GM21515 (cell line): ENCODE measurements around the gene UTP18.
"Not testable (repeated sequence)": the region's sequence is repeated elsewhere in the genome, so short reads cannot be mapped to it uniquely, and the experiment has no call there.

Experiments
- ATAC-seq: cut with Tn5 transposase; IDR thresholded peaks from one replicate; pipeline ENCODE4 v1.9.1; 2021; ENCODE audit not compliant: unreplicated experiment

UTP18 gene

GRCh38 chr17:51260237-51261023, at the start of gene UTP18:
Gene UTP18, plus strand, starts transcription at chr17:51260546. Its CDS starts 39 bp downstream, at chr17:51260585.
- ATAC-seq: peak; percentile 70

DNA sequence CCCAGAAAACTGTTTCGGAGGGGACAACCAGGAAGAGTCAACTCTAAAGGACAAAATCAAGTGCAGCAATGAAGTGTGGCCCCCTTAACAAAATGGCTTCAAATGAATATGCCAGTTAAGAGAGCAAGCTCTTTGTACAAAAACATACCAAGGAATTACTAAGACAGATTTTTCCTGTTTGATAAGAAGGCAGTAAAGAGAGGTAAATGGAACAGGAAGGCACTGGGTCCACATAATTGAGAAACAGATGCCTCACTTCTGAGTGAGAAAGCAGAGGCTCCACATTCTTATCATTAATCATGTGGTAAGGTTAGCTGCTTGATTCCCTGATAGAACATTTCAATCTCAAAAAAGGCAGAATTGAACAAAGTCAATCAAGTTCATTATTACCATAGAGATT, 45.4 kb upstream of the UTP18 start:
- ATAC-seq: no peak

GRCh38 chr17:51217946-51218345, 42.4 kb upstream of the UTP18 start:
- no peak for ATAC-seq

DNA sequence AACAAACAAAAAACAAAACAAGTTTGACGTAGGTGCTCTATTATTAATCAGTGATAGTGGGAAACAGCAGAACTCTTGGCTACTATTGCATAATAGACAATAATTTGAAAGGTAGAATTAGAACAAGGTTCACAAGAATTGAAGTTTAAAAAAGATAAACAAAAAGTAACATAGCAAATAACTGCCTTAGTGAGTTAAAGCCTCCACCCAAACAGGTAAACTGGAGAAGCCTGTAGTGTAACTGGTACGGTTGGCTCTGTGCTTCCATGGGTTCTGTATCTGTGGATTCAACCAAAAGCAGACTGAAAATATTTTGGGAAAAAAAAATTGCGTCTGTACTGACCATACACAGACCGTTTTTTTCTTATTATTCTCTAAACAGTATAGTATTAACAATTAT, 39.0 kb upstream of the UTP18 start:
- no peak for ATAC-seq

- ATAC-seq: no peak
Measured at GRCh38 chr17:51224402-51225262, 35.7 kb upstream of the UTP18 start.

DNA sequence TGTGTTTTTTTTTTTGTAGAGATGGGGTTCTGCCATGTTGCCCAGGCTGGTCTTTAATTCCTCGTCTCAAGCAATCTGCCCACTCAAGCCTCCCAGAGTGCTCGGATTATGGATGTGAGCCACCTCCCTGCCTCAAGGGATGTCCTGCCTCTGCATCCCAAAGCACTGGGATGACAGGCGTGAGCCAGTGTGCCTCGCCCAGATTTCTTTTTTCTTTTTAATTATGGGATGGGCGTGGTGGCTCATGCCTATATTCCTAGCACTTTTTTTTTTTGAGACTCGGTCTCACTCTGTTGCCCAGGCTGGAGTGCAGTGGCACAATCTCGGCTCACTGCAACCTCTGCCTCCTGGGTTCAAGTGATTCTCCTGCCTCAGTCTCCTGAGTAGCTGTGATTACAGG, 34.8 kb upstream of the UTP18 start:
- ATAC-seq: not testable (repeated sequence)

DNA sequence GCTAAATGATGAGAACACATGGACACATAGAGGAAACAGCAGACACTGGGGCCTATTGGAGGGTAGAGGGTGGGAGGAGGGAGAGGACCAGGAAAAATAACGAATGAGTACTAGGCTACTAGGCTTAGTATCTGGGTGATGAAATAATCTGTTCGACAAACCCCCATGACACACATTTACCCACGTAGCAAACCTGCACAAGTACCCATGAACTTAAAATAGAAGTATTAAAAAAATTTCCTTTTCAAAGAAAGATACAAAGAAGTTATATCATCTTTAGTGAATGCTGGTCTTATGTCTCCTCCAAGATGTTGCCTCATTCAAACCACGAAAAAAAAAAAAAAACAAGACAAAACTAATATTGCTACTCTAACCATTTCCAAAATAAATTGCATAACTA, 32.2 kb upstream of the UTP18 start:
- no peak for ATAC-seq

GRCh38 chr17:51229889-51230288, 30.5 kb upstream of the UTP18 start:
- no peak for ATAC-seq

DNA sequence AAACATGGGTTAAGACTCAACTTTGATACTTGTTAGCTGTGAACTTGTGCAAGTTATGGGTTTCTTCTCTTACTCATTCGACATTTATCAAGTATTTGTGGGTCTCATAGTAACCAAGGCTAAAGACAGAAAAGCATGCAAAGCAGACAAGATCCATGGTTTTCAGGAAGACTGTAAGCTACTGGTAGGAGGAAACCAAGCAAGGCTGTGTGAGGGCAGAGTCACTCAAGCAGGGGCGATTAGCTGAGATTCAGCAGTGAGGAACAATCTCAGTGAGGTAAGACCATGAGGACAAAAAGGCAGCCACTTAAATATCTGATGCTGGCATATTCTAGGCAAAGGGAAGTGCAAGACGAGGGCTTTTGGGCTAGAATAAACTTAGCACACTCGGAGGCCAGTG, 30.0 kb upstream of the UTP18 start:
- ATAC-seq: no peak

GRCh38 chr17:51231999-51232398, 28.3 kb upstream of the UTP18 start:
- ATAC-seq: no peak

DNA sequence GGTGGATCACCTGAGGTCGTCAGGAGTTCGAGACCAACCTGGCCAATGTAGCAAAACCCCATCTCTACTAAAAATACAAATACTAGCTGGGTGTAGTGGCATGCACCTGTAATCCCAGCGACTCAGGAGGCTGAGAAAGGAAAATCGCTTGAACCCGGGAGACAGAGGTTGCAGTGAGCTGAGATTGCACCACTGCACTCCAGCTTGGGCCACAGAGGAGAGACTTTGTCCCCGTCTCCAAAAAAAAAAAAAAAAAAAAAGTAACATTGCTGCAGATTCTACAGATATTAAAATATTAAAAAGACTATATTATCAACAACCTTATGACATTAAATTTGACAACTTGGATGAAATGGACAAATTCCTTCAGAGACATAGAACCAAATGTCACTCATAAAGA, 26.2 kb upstream of the UTP18 start:
- ATAC-seq: no peak

GRCh38 chr17:51238255-51238887, 22.0 kb upstream of the UTP18 start:
- ATAC-seq: no peak

- no peak for ATAC-seq
Measured at GRCh38 chr17:51240275-51240674, 20.1 kb upstream of the UTP18 start.

- no peak for ATAC-seq
Measured at GRCh38 chr17:51244041-51244440, 16.3 kb upstream of the UTP18 start.

GRCh38 chr17:51245535-51245934, 14.8 kb upstream of the UTP18 start:
- no peak for ATAC-seq

DNA sequence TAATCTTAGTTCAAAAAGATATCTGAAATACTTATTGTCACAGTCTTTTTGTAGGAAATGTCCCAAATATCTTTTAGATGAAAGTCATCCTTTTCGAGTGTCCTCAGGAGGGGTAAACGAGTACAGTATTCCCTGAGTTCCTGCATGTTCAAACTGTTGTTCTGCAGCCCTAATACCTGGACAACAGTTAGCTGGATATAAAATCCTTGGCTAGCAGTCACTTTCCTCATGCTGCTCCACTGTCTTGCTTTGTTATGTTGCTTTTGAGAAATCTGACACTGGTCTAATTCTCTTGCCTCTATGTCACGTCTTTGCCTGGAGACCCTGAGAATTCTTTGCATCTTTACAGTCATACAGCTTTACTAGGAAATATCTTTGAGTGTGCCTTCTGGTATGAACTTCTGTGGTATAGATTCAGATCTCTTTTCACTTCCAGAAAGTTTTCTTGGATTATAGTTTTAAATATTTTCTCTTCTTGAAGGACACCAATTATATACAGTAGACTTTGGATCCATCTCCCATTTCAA, 10.0 kb upstream of the UTP18 start:
- ATAC-seq: no peak

DNA sequence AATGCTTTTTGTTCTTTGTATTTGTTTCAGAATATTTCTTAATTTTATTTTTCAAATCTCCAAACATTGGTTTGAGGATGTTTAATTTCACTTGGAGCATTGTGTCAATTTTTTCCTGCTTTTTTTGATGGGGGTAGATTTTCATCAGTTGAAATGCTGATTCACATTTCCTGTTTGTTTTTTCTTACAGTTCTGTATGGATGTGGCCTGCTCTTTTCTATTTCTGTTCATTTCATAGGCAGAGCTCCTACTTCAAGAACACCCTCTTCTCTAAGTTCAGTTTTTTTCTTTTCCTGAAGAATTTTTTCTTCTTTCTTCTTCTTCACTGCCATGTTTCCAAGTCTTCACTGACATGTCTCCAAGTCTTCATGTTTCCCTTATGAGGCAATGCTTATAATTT, 9.3 kb upstream of the UTP18 start:
- no peak for ATAC-seq

- no peak for ATAC-seq
Measured at GRCh38 chr17:51255673-51256072, 4.7 kb upstream of the UTP18 start.

- no peak for ATAC-seq
Measured at GRCh38 chr17:51256101-51256500, 4.2 kb upstream of the UTP18 start.

DNA sequence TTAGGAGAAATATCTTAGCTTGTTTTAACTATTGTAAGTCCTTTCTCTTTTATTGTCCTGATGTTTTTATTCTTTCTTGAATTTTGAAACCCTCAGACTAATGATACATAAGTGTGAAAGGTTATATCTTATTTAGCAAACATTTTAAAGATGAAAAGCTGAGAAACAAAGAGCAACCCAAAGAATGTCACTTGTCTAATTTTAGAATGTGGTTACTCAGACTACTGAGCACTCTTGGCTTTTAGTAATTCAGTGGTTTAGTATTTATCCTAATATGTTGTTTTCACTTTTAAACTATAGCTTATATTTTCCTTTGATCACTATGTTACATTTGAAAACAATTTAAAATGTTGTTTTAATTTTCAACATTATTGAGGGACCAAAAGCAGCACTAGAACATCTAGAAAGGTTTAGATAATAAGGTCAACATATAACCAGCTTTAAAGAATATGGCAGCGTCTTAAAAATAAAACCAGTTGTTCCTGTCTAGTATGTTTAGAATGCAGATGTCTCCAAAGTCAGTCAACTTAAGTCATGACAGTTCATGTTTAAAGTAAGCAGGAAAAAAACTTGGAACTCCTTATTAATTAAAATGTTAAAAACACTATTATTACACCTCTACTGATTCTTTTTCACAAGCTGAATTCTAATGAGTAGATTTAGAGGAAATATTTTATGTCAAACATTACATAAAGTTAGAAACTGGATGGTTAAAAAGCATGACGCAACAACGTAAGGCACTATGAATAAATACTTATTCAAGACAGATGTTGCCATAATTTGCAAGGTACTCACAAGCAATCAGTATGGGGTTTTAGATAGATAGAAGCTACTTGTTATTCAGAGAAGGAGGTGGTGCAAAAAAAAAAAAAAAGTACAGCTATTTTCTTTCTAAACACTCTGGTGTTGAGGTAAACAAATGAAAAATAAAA, 2.9 kb upstream of the UTP18 start:
- ATAC-seq: no peak
